AG10803 (cell line): ENCODE data around the gene AKT3.

ENCODE experiments used
- DNase-seq: peaks from one replicate; pipeline ENCODE4 v3.0.0; 2010; ENCODE audit warnings: low read depth
- H3K4me3 ChIP-seq: 2 replicates; pipeline ENCODE4 v1.5.1; 2011; ENCODE audit warnings: mild to moderate bottlenecking, low read length, control low read depth
- CTCF ChIP-seq: conservative IDR thresholded peaks from 2 replicates; pipeline ENCODE4 v1.5.1; 2011; ENCODE audit warnings: mild to moderate bottlenecking, low read length, control low read depth, inconsistent platforms

The AKT3 gene

DNA sequence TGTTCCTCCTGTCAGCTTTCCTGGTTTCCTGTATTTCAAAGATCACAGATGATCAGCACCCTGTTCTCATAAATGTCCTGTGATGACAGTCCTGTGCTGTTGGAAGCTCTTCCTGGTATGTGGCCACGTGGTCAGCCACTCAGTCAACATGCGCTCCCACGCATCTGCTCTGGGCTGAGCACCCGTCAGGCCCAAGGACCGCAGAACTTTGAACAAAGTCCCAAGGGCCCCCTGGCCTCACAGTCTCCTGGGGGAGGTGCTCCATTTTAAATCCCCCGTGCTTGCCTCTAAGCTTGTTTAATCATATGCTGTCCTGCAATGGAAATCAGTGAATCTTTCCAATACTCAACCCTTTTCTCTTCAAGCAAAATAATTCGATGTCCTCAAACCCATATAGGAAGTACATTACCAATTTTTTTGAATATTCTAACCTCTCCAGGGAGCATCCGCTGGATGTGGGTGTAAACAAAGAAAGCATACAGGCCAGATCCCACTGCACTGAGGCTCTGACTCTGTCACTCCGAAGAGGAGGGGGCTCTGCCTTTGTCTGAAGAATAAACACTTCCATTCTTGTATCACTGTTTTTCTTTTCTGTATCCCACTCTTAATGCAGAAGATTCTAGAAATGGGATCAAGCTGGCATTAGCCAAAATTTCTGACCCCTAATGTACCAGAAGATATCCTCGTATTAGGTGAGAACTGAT lies 343.9 kb downstream of the AKT3 start:
- no peak for DNase-seq
- H3K4me3 ChIP-seq: no peak overlapping the region
- TF ChIP-seq CTCF: no peak

- H3K4me3 ChIP-seq: no peak overlapping the region
- DNase-seq: no peak
- no peak for TF ChIP-seq CTCF
These were observed 346.9 kb downstream of the AKT3 start for GRCh38 chr1:243503155-243503554.

GRCh38 chr1:243501002-243501401 lies 349.0 kb downstream of the AKT3 start:
- no peak overlapping the region for H3K4me3 ChIP-seq
- no peak for TF ChIP-seq CTCF
- DNase-seq: peak; percentile 73

GRCh38 chr1:243500512-243500911 lies 349.5 kb downstream of the AKT3 start:
- no peak for DNase-seq
- no peak for TF ChIP-seq CTCF
- no peak overlapping the region for H3K4me3 ChIP-seq

GRCh38 chr1:243499711-243500110 lies 350.3 kb downstream of the AKT3 start:
- H3K4me3 ChIP-seq: no peak overlapping the region
- no peak for TF ChIP-seq CTCF
- DNase-seq: no peak

GRCh38 chr1:243499248-243499647 lies 350.8 kb downstream of the AKT3 start:
- DNase-seq: no peak
- H3K4me3 ChIP-seq: no peak overlapping the region
- TF ChIP-seq CTCF: no peak

GRCh38 chr1:243497939-243498681 lies 351.9 kb downstream of the AKT3 start:
- H3K4me3 ChIP-seq: no peak overlapping the region
- no peak for DNase-seq
- TF ChIP-seq CTCF: no peak
